ENCODE measurements around the gene MYBBP1A. TPM values are rescaled to one million over a fixed set of nuclear protein-coding genes. Genes with fewer than 3 reads are reported as not detected.

The MYBBP1A gene
- total and polyA plus RNA-seq, 2 donors, result 21.5 to 36.9 TPM

DNA sequence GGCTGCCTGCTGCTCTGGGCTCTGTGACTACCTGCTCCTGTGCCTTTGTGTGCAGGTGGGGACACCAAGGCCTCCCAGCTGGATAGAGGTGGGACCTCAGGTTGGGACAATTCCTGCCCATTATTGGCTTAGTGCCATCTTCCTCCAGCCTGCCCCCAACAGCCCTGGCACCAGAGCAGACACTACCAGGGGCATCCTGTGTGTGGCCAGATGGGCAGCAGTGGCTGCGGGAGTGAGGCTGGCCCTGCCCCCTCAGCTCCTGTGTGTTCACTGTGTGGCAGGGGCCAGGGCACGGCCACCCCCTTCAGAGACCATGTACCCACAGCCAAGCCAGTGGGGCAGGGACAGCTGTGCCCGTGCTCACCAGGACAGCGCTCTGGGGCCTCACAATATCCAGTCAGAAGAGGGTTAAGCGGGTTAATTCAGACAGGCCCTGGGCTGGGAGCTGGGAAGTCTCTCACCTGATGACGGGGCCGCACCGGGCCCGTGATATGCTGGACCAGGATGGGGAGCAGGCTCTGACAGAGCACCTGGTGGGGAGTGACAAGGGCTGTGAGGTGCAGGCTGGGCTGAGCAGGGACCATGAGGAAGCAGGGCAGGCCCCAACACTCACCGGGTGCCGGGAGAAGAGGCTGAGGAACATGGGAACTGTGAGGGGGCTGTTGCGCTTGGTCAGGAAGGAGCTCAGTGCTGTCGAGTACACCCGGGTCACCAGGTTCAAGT lies 13.0 kb downstream of the MYBBP1A start:
- H3K36me3 ChIP-seq (ENCODE audit: control insufficient read depth in 2 of 2, insufficient read depth in 2 of 2, low read length in 1 of 2), result peaks cover 72 to 75% of the 10 kb centered on the region in 2 donors
- no peak overlapping the region for H3K4me3 ChIP-seq (ENCODE audit: low read length in 2 of 2)
- no peak for DNase-seq (ENCODE audit: low read depth in 6 of 9, low spot score in 9 of 9)
- no peaks in the 10 kb centered on the region for H3K27me3 ChIP-seq (ENCODE audit: control insufficient read depth in 2 of 2, insufficient read depth in 1 of 2, low read length in 1 of 2)
- no peak overlapping the region for H3K27ac ChIP-seq (ENCODE audit: low read depth in 1 of 2, low read length in 1 of 2)
- 96% methylated on average over 14 of the region's 14 CpGs for WGBS
- H3K4me1 ChIP-seq (ENCODE audit: control insufficient read depth in 2 of 2, insufficient read depth in 2 of 2, low read length in 2 of 2), result peaks cover 0 to under 1% of the 10 kb centered on the region in 2 donors
- peaks cover 1 to 6% of the 10 kb centered on the region in 2 donors for H3K9me3 ChIP-seq (ENCODE audit: control insufficient read depth in 2 of 2, insufficient read depth in 1 of 2, low read length in 1 of 2)

GRCh38 chr17:4541328-4542002 lies 13.7 kb downstream of the MYBBP1A start:
- Histone ChIP-seq H3K9me3 (ENCODE audit: control insufficient read depth in 2 of 2, insufficient read depth in 1 of 2, low read length in 1 of 2) (peaks cover 1 to 6% of the 10 kb centered on the region in 2 donors), H3K27me3 (ENCODE audit: control insufficient read depth in 2 of 2, insufficient read depth in 1 of 2, low read length in 1 of 2) (no peaks in the 10 kb centered on the region), H3K4me3 (ENCODE audit: low read length in 2 of 2) (no peak overlapping the region), H3K27ac (ENCODE audit: low read depth in 1 of 2, low read length in 1 of 2) (no peak overlapping the region), H3K36me3 (ENCODE audit: control insufficient read depth in 2 of 2, insufficient read depth in 2 of 2, low read length in 1 of 2) (peaks cover 68 to 71% of the 10 kb centered on the region in 2 donors), H3K4me1 (ENCODE audit: control insufficient read depth in 2 of 2, insufficient read depth in 2 of 2, low read length in 2 of 2) (peaks cover 0 to 7% of the 10 kb centered on the region in 2 donors)
- DNase-seq (ENCODE audit: low read depth in 6 of 9, low spot score in 9 of 9), result no peak
- 94% methylated on average over 29 of the region's 29 CpGs for WGBS

DNA sequence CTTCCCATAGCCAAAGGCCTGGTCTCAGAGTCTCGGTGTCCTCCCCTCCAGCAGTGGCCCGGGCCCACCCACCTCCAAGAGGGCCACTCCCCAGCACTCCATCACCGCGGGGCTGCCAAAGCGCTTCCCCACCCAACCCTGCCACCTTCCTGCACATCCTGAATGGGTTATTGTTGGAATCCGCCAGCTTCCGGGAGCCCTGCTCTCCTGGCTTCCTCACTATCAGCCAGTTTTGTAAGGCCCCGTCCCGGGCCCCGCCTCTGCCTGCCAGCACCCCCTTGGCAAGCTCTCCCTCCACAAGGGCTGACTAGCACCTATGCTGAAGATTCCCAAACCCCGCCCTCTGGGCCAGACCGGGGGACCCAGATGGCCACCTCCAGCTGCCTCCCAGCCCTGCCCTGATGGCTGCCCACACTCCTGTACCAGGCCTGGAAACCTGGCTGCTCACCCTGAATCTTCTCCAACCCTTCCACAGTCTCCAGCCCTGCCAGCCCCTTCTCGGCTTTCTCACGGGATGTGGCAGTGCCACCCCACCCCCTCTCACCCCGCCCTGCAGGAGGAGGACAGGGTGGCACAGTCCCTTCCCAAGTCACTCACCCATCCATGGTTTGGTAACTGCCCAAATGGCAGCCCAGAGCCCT lies 14.4 kb downstream of the MYBBP1A start:
- Histone ChIP-seq H3K4me1 (ENCODE audit: control insufficient read depth in 2 of 2, insufficient read depth in 2 of 2, low read length in 2 of 2) (peaks cover 0 to 7% of the 10 kb centered on the region in 2 donors), H3K9me3 (ENCODE audit: control insufficient read depth in 2 of 2, insufficient read depth in 1 of 2, low read length in 1 of 2) (peaks cover 1 to 6% of the 10 kb centered on the region in 2 donors), H3K27me3 (ENCODE audit: control insufficient read depth in 2 of 2, insufficient read depth in 1 of 2, low read length in 1 of 2) (no peaks in the 10 kb centered on the region), H3K36me3 (ENCODE audit: control insufficient read depth in 2 of 2, insufficient read depth in 2 of 2, low read length in 1 of 2) (peaks cover 68% of the 10 kb centered on the region in 2 donors), H3K4me3 (ENCODE audit: low read length in 2 of 2) (no peak overlapping the region), H3K27ac (ENCODE audit: low read depth in 1 of 2, low read length in 1 of 2) (no peak overlapping the region)
- no peak for DNase-seq (ENCODE audit: low read depth in 6 of 9, low spot score in 9 of 9)
- 88% methylated on average over 15 of the region's 15 CpGs for WGBS

DNA sequence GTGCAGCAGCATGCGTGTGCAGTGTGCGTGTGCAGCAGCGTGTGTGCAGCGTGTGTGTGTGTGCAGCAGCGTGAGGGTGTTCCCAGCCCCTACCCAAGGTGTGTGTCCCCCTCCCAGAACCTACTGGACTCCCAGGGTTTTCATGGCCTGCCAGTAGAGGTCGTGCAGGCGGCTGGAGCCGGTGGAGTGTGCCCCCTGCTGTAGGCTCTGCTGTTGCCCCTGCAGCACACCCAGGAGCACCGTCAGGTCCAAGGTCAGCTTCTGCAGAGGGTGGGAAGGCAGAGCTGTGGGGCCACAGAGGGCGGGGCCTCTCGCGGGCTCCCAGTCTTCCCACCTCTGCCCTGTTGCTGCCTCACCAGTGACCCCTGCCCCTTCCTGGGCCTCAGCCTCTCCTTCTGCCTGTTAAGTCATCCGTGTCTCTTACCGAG lies 14.9 kb downstream of the MYBBP1A start:
- DNase-seq (ENCODE audit: low read depth in 6 of 9, low spot score in 9 of 9), result no peak
- 87% methylated on average over 14 of the region's 14 CpGs for WGBS
- Histone ChIP-seq H3K4me3 (ENCODE audit: low read length in 2 of 2) (no peak overlapping the region), H3K4me1 (ENCODE audit: control insufficient read depth in 2 of 2, insufficient read depth in 2 of 2, low read length in 2 of 2) (peaks cover 0 to 7% of the 10 kb centered on the region in 2 donors), H3K27me3 (ENCODE audit: control insufficient read depth in 2 of 2, insufficient read depth in 1 of 2, low read length in 1 of 2) (no peaks in the 10 kb centered on the region), H3K36me3 (ENCODE audit: control insufficient read depth in 2 of 2, insufficient read depth in 2 of 2, low read length in 1 of 2) (peaks cover 62 to 63% of the 10 kb centered on the region in 2 donors), H3K27ac (ENCODE audit: low read depth in 1 of 2, low read length in 1 of 2) (no peak overlapping the region), H3K9me3 (ENCODE audit: control insufficient read depth in 2 of 2, insufficient read depth in 1 of 2, low read length in 1 of 2) (peaks cover 1 to 6% of the 10 kb centered on the region in 2 donors)

- no peak for DNase-seq (ENCODE audit: low read depth in 6 of 9, low spot score in 9 of 9)
- Histone ChIP-seq H3K4me1 (ENCODE audit: control insufficient read depth in 2 of 2, insufficient read depth in 2 of 2, low read length in 2 of 2) (peaks cover 0 to 7% of the 10 kb centered on the region in 2 donors), H3K27ac (ENCODE audit: low read depth in 1 of 2, low read length in 1 of 2) (no peak overlapping the region), H3K27me3 (ENCODE audit: control insufficient read depth in 2 of 2, insufficient read depth in 1 of 2, low read length in 1 of 2) (no peaks in the 10 kb centered on the region), H3K9me3 (ENCODE audit: control insufficient read depth in 2 of 2, insufficient read depth in 1 of 2, low read length in 1 of 2) (peaks cover 1 to 6% of the 10 kb centered on the region in 2 donors), H3K36me3 (ENCODE audit: control insufficient read depth in 2 of 2, insufficient read depth in 2 of 2, low read length in 1 of 2) (peaks cover 57 to 62% of the 10 kb centered on the region in 2 donors), H3K4me3 (ENCODE audit: low read length in 2 of 2) (no peak overlapping the region)
- WGBS, result 95% methylated on average over 26 of the region's 26 CpGs
These were observed 15.5 kb downstream of the MYBBP1A start for GRCh38 chr17:4539576-4540223.

GRCh38 chr17:4539025-4539424 lies 16.2 kb downstream of the MYBBP1A start:
- Histone ChIP-seq H3K27me3 (ENCODE audit: control insufficient read depth in 2 of 2, insufficient read depth in 1 of 2, low read length in 1 of 2) (no peaks in the 10 kb centered on the region), H3K4me1 (ENCODE audit: control insufficient read depth in 2 of 2, insufficient read depth in 2 of 2, low read length in 2 of 2) (peaks cover 0 to 7% of the 10 kb centered on the region in 2 donors), H3K4me3 (ENCODE audit: low read length in 2 of 2) (no peak overlapping the region), H3K9me3 (ENCODE audit: control insufficient read depth in 2 of 2, insufficient read depth in 1 of 2, low read length in 1 of 2) (peaks cover 1 to 6% of the 10 kb centered on the region in 2 donors), H3K27ac (ENCODE audit: low read depth in 1 of 2, low read length in 1 of 2) (no peak overlapping the region), H3K36me3 (ENCODE audit: control insufficient read depth in 2 of 2, insufficient read depth in 2 of 2, low read length in 1 of 2) (peaks cover 50 to 58% of the 10 kb centered on the region in 2 donors)
- DNase-seq (ENCODE audit: low read depth in 6 of 9, low spot score in 9 of 9), result no peak
- 96% methylated on average over 8 of the region's 8 CpGs for WGBS

GRCh38 chr17:4538236-4539002 lies 16.8 kb downstream of the MYBBP1A start:
- peaks cover 0 to 7% of the 10 kb centered on the region in 2 donors for H3K4me1 ChIP-seq (ENCODE audit: control insufficient read depth in 2 of 2, insufficient read depth in 2 of 2, low read length in 2 of 2)
- no peak overlapping the region for H3K4me3 ChIP-seq (ENCODE audit: low read length in 2 of 2)
- H3K36me3 ChIP-seq (ENCODE audit: control insufficient read depth in 2 of 2, insufficient read depth in 2 of 2, low read length in 1 of 2), result peaks cover 45 to 52% of the 10 kb centered on the region in 2 donors
- H3K9me3 ChIP-seq (ENCODE audit: control insufficient read depth in 2 of 2, insufficient read depth in 1 of 2, low read length in 1 of 2), result peaks cover 1 to 4% of the 10 kb centered on the region in 2 donors
- DNase-seq (ENCODE audit: low read depth in 6 of 9, low spot score in 9 of 9), result no peak
- no peak overlapping the region for H3K27ac ChIP-seq (ENCODE audit: low read depth in 1 of 2, low read length in 1 of 2)
- WGBS, result 92% methylated on average over 13 of the region's 13 CpGs
- no peaks in the 10 kb centered on the region for H3K27me3 ChIP-seq (ENCODE audit: control insufficient read depth in 2 of 2, insufficient read depth in 1 of 2, low read length in 1 of 2)

- no peak for DNase-seq (ENCODE audit: low read depth in 6 of 9, low spot score in 9 of 9)
- no peak overlapping the region for H3K4me3 ChIP-seq (ENCODE audit: low read length in 2 of 2)
- peaks cover 37 to 47% of the 10 kb centered on the region in 2 donors for H3K36me3 ChIP-seq (ENCODE audit: control insufficient read depth in 2 of 2, insufficient read depth in 2 of 2, low read length in 1 of 2)
- WGBS, result 94% methylated on average over 19 of the region's 19 CpGs
- peaks cover 0 to 1% of the 10 kb centered on the region in 2 donors for H3K9me3 ChIP-seq (ENCODE audit: control insufficient read depth in 2 of 2, insufficient read depth in 1 of 2, low read length in 1 of 2)
- peaks cover 0 to 7% of the 10 kb centered on the region in 2 donors for H3K4me1 ChIP-seq (ENCODE audit: control insufficient read depth in 2 of 2, insufficient read depth in 2 of 2, low read length in 2 of 2)
- H3K27ac ChIP-seq (ENCODE audit: low read depth in 1 of 2, low read length in 1 of 2), result no peak overlapping the region
- no peaks in the 10 kb centered on the region for H3K27me3 ChIP-seq (ENCODE audit: control insufficient read depth in 2 of 2, insufficient read depth in 1 of 2, low read length in 1 of 2)
These were observed 17.5 kb downstream of the MYBBP1A start for GRCh38 chr17:4537451-4538235.
